ENCODE results near the gene RAB36. TPM values are rescaled to one million over a fixed set of nuclear protein-coding genes. Genes with fewer than 3 reads are reported as not detected.

The RAB36 gene
- total and polyA plus RNA-seq, 5 donors from 2014 or later: 0.17 to 0.61 (median 0.49) TPM; not detected in 1

DNA sequence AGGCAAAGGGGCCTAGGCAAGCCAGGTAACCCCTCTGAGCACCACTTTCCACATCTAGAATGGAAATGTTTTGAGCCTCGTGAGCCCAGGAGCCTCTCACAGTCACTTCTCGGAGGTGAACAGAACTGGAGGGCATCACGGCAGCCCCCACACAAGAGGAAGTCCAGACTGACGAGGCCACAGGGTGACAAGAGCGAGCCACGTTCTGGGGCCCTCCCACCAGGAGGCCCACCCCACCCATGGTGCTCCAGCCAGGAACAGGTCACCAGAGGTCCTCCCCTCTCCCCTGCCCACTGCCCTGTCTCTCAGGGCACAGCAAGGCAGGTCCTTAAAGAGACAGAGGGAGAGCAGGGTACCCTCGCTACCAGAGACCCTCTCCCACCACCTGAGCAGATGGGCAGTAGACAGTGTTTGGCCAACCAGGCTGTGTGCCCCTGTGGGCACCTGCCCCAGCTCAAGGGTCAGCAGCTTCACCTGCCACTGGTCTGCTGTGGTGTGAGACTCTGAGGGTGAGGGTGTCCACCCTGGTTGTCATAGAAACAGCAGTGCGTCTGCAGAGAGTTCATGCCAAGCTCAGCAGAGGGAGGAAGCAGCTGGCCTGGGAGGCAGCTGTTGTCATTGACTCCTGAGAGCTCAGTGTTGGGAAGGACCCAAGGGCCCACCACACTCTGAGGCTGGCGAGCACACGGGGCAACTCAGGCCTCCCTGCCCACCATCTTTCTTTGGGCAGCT lies 34.9 kb upstream of the RAB36 start:
- no peaks in the 10 kb centered on the region for H3K27me3 ChIP-seq (ENCODE audit: control insufficient read depth, insufficient read depth, low read length)
- H3K9me3 ChIP-seq (ENCODE audit: control insufficient read depth in 2 of 2, low read length in 2 of 2): no peaks in the 10 kb centered on the region
- DNase-seq: no peak
- H3K36me3 ChIP-seq (ENCODE audit: control insufficient read depth, insufficient read depth, low read length): no peaks in the 10 kb centered on the region
- Mint-ChIP-seq H3K27me3 (no peaks in the 10 kb centered on the region), H3K4me1 (no peaks in the 10 kb centered on the region), H3K4me3 (no peak overlapping the region), H3K9me3 (no peaks in the 10 kb centered on the region), H3K36me3 (no peaks in the 10 kb centered on the region), H3K27ac (no peak overlapping the region)
- ATAC-seq (ENCODE audit: low read depth in 2 of 2): no peak
- no peaks in the 10 kb centered on the region for H3K4me1 ChIP-seq (ENCODE audit: control insufficient read depth, insufficient read depth, low read length, poor library complexity, severe bottlenecking)
- H3K27ac ChIP-seq (ENCODE audit: insufficient read depth, low read length, poor library complexity, severe bottlenecking): no peak overlapping the region
- H3K4me3 ChIP-seq (ENCODE audit: low read depth, low read length): no peak overlapping the region

GRCh38 chr22:23110922-23111527 lies 34.3 kb upstream of the RAB36 start:
- Mint-ChIP-seq H3K36me3 (no peaks in the 10 kb centered on the region), H3K27me3 (no peaks in the 10 kb centered on the region), H3K4me1 (no peaks in the 10 kb centered on the region), H3K27ac (no peak overlapping the region), H3K9me3 (no peaks in the 10 kb centered on the region), H3K4me3 (no peak overlapping the region)
- Histone ChIP-seq H3K36me3 (ENCODE audit: control insufficient read depth, insufficient read depth, low read length) (no peaks in the 10 kb centered on the region), H3K27me3 (ENCODE audit: control insufficient read depth, insufficient read depth, low read length) (no peaks in the 10 kb centered on the region), H3K27ac (ENCODE audit: insufficient read depth, low read length, poor library complexity, severe bottlenecking) (no peak overlapping the region), H3K4me3 (ENCODE audit: low read depth, low read length) (no peak overlapping the region), H3K4me1 (ENCODE audit: control insufficient read depth, insufficient read depth, low read length, poor library complexity, severe bottlenecking) (no peaks in the 10 kb centered on the region), H3K9me3 (ENCODE audit: control insufficient read depth in 2 of 2, low read length in 2 of 2) (no peaks in the 10 kb centered on the region)
- DNase-seq: no peak
- no peak for ATAC-seq (ENCODE audit: low read depth in 2 of 2)

DNA sequence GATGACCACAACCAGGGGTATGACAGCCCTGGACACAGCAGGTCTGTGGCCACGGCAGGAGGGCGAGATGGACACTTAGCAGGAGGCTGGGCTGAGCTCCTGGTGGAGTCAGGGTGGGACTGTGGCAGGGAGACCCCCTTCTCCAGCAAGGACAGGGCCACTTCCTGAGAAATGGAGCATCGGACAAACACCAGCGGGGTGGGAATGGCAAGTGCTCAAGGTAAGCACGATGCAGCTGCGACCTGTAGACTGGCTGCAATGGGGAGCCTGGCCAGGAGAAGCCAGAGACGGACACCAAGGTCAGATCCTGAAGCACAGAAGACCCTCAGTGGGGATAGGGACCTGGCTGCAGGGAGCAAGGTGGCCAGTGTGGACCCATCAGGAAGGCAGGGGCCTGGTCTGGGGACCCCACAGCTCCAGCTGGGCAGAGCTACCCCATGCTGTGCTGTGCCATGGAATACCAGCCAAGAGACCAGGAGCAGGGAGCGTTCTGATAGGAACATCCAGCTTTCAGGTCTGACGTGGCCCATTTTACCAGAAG lies 32.7 kb upstream of the RAB36 start:
- Mint-ChIP-seq H3K9me3 (no peaks in the 10 kb centered on the region), H3K27me3 (no peaks in the 10 kb centered on the region), H3K27ac (no peak overlapping the region), H3K36me3 (no peaks in the 10 kb centered on the region), H3K4me1 (no peaks in the 10 kb centered on the region), H3K4me3 (no peak overlapping the region)
- no peak for DNase-seq
- Histone ChIP-seq H3K27me3 (ENCODE audit: control insufficient read depth, insufficient read depth, low read length) (no peaks in the 10 kb centered on the region), H3K36me3 (ENCODE audit: control insufficient read depth, insufficient read depth, low read length) (no peaks in the 10 kb centered on the region), H3K4me3 (ENCODE audit: low read depth, low read length) (no peak overlapping the region), H3K27ac (ENCODE audit: insufficient read depth, low read length, poor library complexity, severe bottlenecking) (no peak overlapping the region), H3K9me3 (ENCODE audit: control insufficient read depth in 2 of 2, low read length in 2 of 2) (no peaks in the 10 kb centered on the region), H3K4me1 (ENCODE audit: control insufficient read depth, insufficient read depth, low read length, poor library complexity, severe bottlenecking) (no peaks in the 10 kb centered on the region)
- ATAC-seq (ENCODE audit: low read depth in 2 of 2): no peak

DNA sequence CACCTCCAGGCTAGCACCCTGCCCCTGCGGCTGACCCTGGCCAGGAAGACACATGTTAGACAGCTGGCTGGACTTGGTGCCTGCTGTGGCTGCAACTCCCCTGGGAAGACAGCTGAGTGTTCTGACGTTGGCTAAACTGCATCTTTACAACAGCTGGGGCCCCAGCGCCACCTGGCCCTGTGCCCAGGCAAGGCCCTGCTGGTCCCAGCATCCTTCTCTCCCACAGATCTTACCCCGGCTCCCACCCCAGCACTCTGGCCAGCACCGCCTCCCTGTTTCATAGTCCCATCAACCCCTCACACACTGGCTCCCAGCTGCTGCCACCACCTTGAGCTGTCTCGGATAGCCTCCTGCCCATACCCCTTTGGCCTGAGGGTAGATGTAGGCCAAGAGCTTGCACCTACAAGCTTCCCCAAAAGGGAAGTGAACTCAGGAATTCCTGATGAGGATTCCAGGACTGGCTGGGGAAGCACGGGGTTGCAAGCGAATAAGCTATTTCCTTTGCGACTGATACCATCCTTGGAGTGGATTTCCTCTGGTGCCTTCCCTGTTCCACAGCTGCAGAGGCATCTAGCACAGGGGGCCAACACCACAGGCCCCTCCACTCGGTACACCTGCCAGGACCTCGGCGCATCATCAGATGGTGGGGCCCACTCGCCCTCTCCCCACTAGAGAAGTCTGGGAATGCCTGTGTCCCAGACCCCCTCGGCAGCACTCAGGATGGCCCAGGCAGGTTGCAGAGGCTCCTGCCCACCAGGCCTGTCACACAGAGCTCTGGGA lies 32.0 kb upstream of the RAB36 start:
- Histone ChIP-seq H3K36me3 (ENCODE audit: control insufficient read depth, insufficient read depth, low read length) (no peaks in the 10 kb centered on the region), H3K27ac (ENCODE audit: insufficient read depth, low read length, poor library complexity, severe bottlenecking) (no peak overlapping the region), H3K9me3 (ENCODE audit: control insufficient read depth in 2 of 2, low read length in 2 of 2) (no peaks in the 10 kb centered on the region), H3K4me3 (ENCODE audit: low read depth, low read length) (no peak overlapping the region), H3K4me1 (ENCODE audit: control insufficient read depth, insufficient read depth, low read length, poor library complexity, severe bottlenecking) (no peaks in the 10 kb centered on the region), H3K27me3 (ENCODE audit: control insufficient read depth, insufficient read depth, low read length) (no peaks in the 10 kb centered on the region)
- no peak overlapping the region for H3K27ac Mint-ChIP-seq
- H3K9me3 Mint-ChIP-seq: no peaks in the 10 kb centered on the region
- no peaks in the 10 kb centered on the region for H3K36me3 Mint-ChIP-seq
- H3K4me3 Mint-ChIP-seq: no peak overlapping the region
- no peaks in the 10 kb centered on the region for H3K27me3 Mint-ChIP-seq
- H3K4me1 Mint-ChIP-seq: no peaks in the 10 kb centered on the region
- DNase-seq (no peak), ATAC-seq (ENCODE audit: low read depth in 2 of 2) (no peak)

GRCh38 chr22:23113847-23114720 lies 31.2 kb upstream of the RAB36 start:
- H3K4me3 ChIP-seq (ENCODE audit: low read depth, low read length): no peak overlapping the region
- H3K36me3 ChIP-seq (ENCODE audit: control insufficient read depth, insufficient read depth, low read length): no peaks in the 10 kb centered on the region
- peaks cover 0 to 3% (median under 1%) of the 10 kb centered on the region in 4 donors for H3K4me1 Mint-ChIP-seq
- no peaks in the 10 kb centered on the region for H3K27me3 Mint-ChIP-seq
- no peaks in the 10 kb centered on the region for H3K27me3 ChIP-seq (ENCODE audit: control insufficient read depth, insufficient read depth, low read length)
- H3K27ac Mint-ChIP-seq: no peak overlapping the region
- no peak overlapping the region for H3K4me3 Mint-ChIP-seq
- H3K4me1 ChIP-seq (ENCODE audit: control insufficient read depth, insufficient read depth, low read length, poor library complexity, severe bottlenecking): peaks cover 2% of the 10 kb centered on the region
- H3K9me3 ChIP-seq (ENCODE audit: control insufficient read depth in 2 of 2, low read length in 2 of 2): no peaks in the 10 kb centered on the region
- no peaks in the 10 kb centered on the region for H3K36me3 Mint-ChIP-seq
- no peak overlapping the region for H3K27ac ChIP-seq (ENCODE audit: insufficient read depth, low read length, poor library complexity, severe bottlenecking)
- DNase-seq (no peak), ATAC-seq (ENCODE audit: low read depth in 2 of 2) (no peak)
- H3K9me3 Mint-ChIP-seq: no peaks in the 10 kb centered on the region

DNA sequence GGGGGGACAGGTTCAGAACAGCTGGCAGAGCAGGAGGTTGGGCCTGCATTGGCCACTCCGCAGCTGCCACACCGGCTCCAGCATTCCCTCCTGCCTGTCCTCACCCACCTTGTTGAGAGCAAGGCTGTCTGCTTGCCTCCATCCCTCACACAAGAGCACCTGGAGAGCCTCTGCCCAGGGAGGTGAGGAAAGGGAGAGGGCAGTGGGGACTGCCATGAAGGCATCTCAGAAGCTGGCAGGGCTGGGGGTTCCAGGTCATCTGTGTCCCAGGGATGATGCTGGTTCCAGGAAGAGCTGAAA lies 30.6 kb upstream of the RAB36 start:
- no peaks in the 10 kb centered on the region for H3K27me3 ChIP-seq (ENCODE audit: control insufficient read depth, insufficient read depth, low read length)
- H3K27ac Mint-ChIP-seq: no peak overlapping the region
- no peaks in the 10 kb centered on the region for H3K36me3 ChIP-seq (ENCODE audit: control insufficient read depth, insufficient read depth, low read length)
- no peak overlapping the region for H3K4me3 Mint-ChIP-seq
- no peaks in the 10 kb centered on the region for H3K9me3 Mint-ChIP-seq
- peaks cover 7% of the 10 kb centered on the region for H3K4me1 ChIP-seq (ENCODE audit: control insufficient read depth, insufficient read depth, low read length, poor library complexity, severe bottlenecking)
- no peaks in the 10 kb centered on the region for H3K27me3 Mint-ChIP-seq
- no peaks in the 10 kb centered on the region for H3K36me3 Mint-ChIP-seq
- H3K27ac ChIP-seq (ENCODE audit: insufficient read depth, low read length, poor library complexity, severe bottlenecking): no peak overlapping the region
- H3K4me1 Mint-ChIP-seq: peaks cover 0 to 9% (median 6%) of the 10 kb centered on the region in 4 donors
- H3K9me3 ChIP-seq (ENCODE audit: control insufficient read depth in 2 of 2, low read length in 2 of 2): no peaks in the 10 kb centered on the region
- no peak for ATAC-seq (ENCODE audit: low read depth in 2 of 2)
- no peak for DNase-seq
- no peak overlapping the region for H3K4me3 ChIP-seq (ENCODE audit: low read depth, low read length)

- H3K27ac ChIP-seq (ENCODE audit: insufficient read depth, low read length, poor library complexity, severe bottlenecking): no peak overlapping the region
- DNase-seq (no peak), ATAC-seq (ENCODE audit: low read depth in 2 of 2) (no peak)
- Mint-ChIP-seq H3K4me1 (peaks cover 0 to 14% (median 10%) of the 10 kb centered on the region in 4 donors), H3K27me3 (no peaks in the 10 kb centered on the region), H3K9me3 (no peaks in the 10 kb centered on the region), H3K27ac (no peak overlapping the region), H3K4me3 (no peak overlapping the region), H3K36me3 (no peaks in the 10 kb centered on the region)
- H3K9me3 ChIP-seq (ENCODE audit: control insufficient read depth in 2 of 2, low read length in 2 of 2): no peaks in the 10 kb centered on the region
- no peaks in the 10 kb centered on the region for H3K36me3 ChIP-seq (ENCODE audit: control insufficient read depth, insufficient read depth, low read length)
- H3K4me1 ChIP-seq (ENCODE audit: control insufficient read depth, insufficient read depth, low read length, poor library complexity, severe bottlenecking): peaks cover 13% of the 10 kb centered on the region
- no peak overlapping the region for H3K4me3 ChIP-seq (ENCODE audit: low read depth, low read length)
- H3K27me3 ChIP-seq (ENCODE audit: control insufficient read depth, insufficient read depth, low read length): no peaks in the 10 kb centered on the region
Measured at GRCh38 chr22:23115369-23115768, 29.9 kb upstream of the RAB36 start.
